ENCODE results near the gene CAMK2D. TPM values are rescaled to one million over a fixed set of nuclear protein-coding genes. Genes with fewer than 3 reads are reported as not detected.

CAMK2D gene
- 12.9 to 20.3 TPM (median 13.7 TPM) in 5 replicates for total RNA-seq (2022; extraction: Qiagen RNA extraction)

GRCh38 chr4:113761620-113762185, at the start of gene CAMK2D:
Gene CAMK2D, minus strand, starts transcription at chr4:113761738. Its CDS starts 670 bp downstream, at chr4:113761068.

Other genes starting within 250 kb of the CAMK2D start
- gene ARSJ, start 217.9 kb upstream of the CAMK2D start, total RNA-seq (2022; extraction: Qiagen RNA extraction), result 3.4 to 5.3 TPM (median 3.7 TPM) in 5 replicates

Data from A549 treated with AZD2906 at 1 μM for 4 hours (cell line).